ENCODE measurements around the gene VIM. TPM values are rescaled to one million over a fixed set of nuclear protein-coding genes. Genes with fewer than 3 reads are reported as not detected.
A peak's percentile ranks its signal among the peaks of the same experiment; 100 is the strongest.

Gene VIM
- total and polyA plus RNA-seq, 8 donors: 269 to 723 (median 496) TPM

GRCh38 chr10:17202506-17202905 is 25.5 kb upstream of the VIM start:
- Histone ChIP-seq H3K4me3 (no peak overlapping the region), H3K9me3 (no peaks in the 10 kb centered on the region), H3K27ac (peak overlapping the region in 1 of 5 donors; percentile 98), H3K27me3 (no peaks in the 10 kb centered on the region), H3K4me1 (peaks cover 7 to 26% (median 17%) of the 10 kb centered on the region in 4 donors), H3K36me3 (no peaks in the 10 kb centered on the region)
- intact Hi-C loops (cut with DNase I; ENCODE audit: low total_unique reads): no loop called here
- WGBS, 5 donors: 64 to 88% (median 75%) methylated on average over 2 of the region's 2 CpGs
- TF ChIP-seq POLR2A (IDR thresholded peaks at IDR 0.05) (no peak), POLR2AphosphoS5 (IDR thresholded peaks at IDR 0.05) (no peak), EP300 (IDR thresholded peaks at IDR 0.05) (no peak), CTCF (IDR thresholded peaks at IDR 0.05) (no peak)
- DNase-seq: no peak

- Histone ChIP-seq H3K4me3 (no peak overlapping the region), H3K4me1 (peaks cover 7 to 26% (median 17%) of the 10 kb centered on the region in 4 donors), H3K27ac (no peak overlapping the region), H3K27me3 (no peaks in the 10 kb centered on the region), H3K36me3 (no peaks in the 10 kb centered on the region), H3K9me3 (no peaks in the 10 kb centered on the region)
- DNase-seq: no peak
- WGBS, 5 donors: 73 to 93% (median 84%) methylated on average over 4 of the region's 4 CpGs
- intact Hi-C loops (cut with DNase I; ENCODE audit: low total_unique reads): no loop called here
- TF ChIP-seq CTCF (IDR thresholded peaks at IDR 0.05): no peak
- TF ChIP-seq POLR2AphosphoS5 (IDR thresholded peaks at IDR 0.05): no peak
- no peak for TF ChIP-seq POLR2A (IDR thresholded peaks at IDR 0.05)
- no peak for TF ChIP-seq EP300 (IDR thresholded peaks at IDR 0.05)
Measured at GRCh38 chr10:17202999-17203398, 25.0 kb upstream of the VIM start.

GRCh38 chr10:17203416-17203815 is 24.6 kb upstream of the VIM start:
- WGBS, 5 donors: 11 to 44% (median 22%) methylated on average over 3 of the region's 3 CpGs
- Histone ChIP-seq H3K4me1 (peaks cover 7 to 26% (median 17%) of the 10 kb centered on the region in 4 donors), H3K9me3 (no peaks in the 10 kb centered on the region), H3K4me3 (no peak overlapping the region), H3K27me3 (no peaks in the 10 kb centered on the region), H3K36me3 (no peaks in the 10 kb centered on the region), H3K27ac (no peak overlapping the region)
- TF ChIP-seq CTCF (IDR thresholded peaks at IDR 0.05) (no peak), EP300 (IDR thresholded peaks at IDR 0.05) (no peak), POLR2AphosphoS5 (IDR thresholded peaks at IDR 0.05) (no peak), POLR2A (IDR thresholded peaks at IDR 0.05) (no peak)
- intact Hi-C loops (cut with DNase I; ENCODE audit: low total_unique reads): no loop called here
- no peak for DNase-seq

GRCh38 chr10:17206210-17206709 is 21.8 kb upstream of the VIM start:
- peak in 1 of 2 donors; percentile 55 for DNase-seq
- H3K9me3 ChIP-seq: no peaks in the 10 kb centered on the region
- no peak for TF ChIP-seq CTCF (IDR thresholded peaks at IDR 0.05)
- no peak for TF ChIP-seq POLR2AphosphoS5 (IDR thresholded peaks at IDR 0.05)
- no peak for TF ChIP-seq EP300 (IDR thresholded peaks at IDR 0.05)
- TF ChIP-seq POLR2A (IDR thresholded peaks at IDR 0.05): no peak
- intact Hi-C loops (cut with DNase I; ENCODE audit: low total_unique reads): no loop called here
- peak overlapping the region in 2 of 5 donors; percentile 6 to 47 for H3K27ac ChIP-seq
- H3K4me3 ChIP-seq: no peak overlapping the region
- no peaks in the 10 kb centered on the region for H3K27me3 ChIP-seq
- no peaks in the 10 kb centered on the region for H3K36me3 ChIP-seq
- 58 to 73% (median 66%) methylated on average over 7 of the region's 7 CpGs for WGBS, 5 donors
- H3K4me1 ChIP-seq: peaks cover 0 to 6% (median 5%) of the 10 kb centered on the region in 4 donors
